Central memory CD8-positive, alpha-beta T cell (primary cell): ENCODE data around the gene CNTNAP2.

Source experiments
- ATAC-seq: fragments of 150-1000 bp; cut with Tn5 transposase; replicated peaks from 2 replicates; pipeline ENCODE4 v1.10.0; 2022; ENCODE audit warnings: mild to moderate bottlenecking, moderate FRiP score, moderate number of reproducible peaks; ENCODE audit not compliant: poor library complexity, severe bottlenecking; ENCODE audit errors: extremely low read depth
- DNase-seq, 2 donors: peaks; one replicate each; pipeline ENCODE4 v3.0.0; 2021; ENCODE audit warnings: low spot score in 2 of 2
- H3K27ac Mint-ChIP-seq: one replicate; pipeline ENCODE4 v1.8.0; 2022; ENCODE audit warnings: low read depth, mild to moderate bottlenecking, moderate library complexity, mixed read lengths
- H3K27me3 Mint-ChIP-seq: one replicate; pipeline ENCODE4 v1.8.0; 2022; ENCODE audit warnings: mixed read lengths
- H3K36me3 Mint-ChIP-seq: one replicate; pipeline ENCODE4 v1.8.0; 2022; ENCODE audit warnings: mild to moderate bottlenecking, moderate library complexity, mixed read lengths; ENCODE audit not compliant: insufficient read depth
- H3K4me1 Mint-ChIP-seq: one replicate; pipeline ENCODE4 v1.8.0; 2022; ENCODE audit warnings: mixed read lengths
- H3K4me3 Mint-ChIP-seq: one replicate; pipeline ENCODE4 v1.8.0; 2022; ENCODE audit warnings: mild to moderate bottlenecking, moderate library complexity, mixed read lengths
- H3K9me3 Mint-ChIP-seq: one replicate; pipeline ENCODE4 v1.8.0; 2022; ENCODE audit warnings: mixed read lengths

CNTNAP2 gene

DNA sequence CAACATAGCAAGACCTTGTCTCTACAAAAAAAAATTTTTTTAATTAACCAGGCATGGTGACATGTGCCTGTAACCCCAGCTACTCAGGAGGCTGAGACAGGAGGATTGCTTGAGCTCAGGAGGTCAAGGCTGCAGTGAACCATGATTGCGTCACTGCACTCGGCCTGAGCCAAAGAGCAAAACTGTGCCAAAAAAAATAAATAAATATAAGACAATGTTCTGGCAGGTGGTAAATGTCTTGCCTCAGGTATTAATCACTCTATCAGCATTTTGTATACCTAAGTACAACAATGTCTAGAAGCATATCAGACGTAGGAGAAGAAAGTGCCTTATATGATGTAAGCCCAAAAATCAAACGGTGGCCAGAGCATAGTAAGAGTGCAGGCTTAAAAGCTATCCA, 2046.2 kb downstream of the CNTNAP2 start:
- Mint-ChIP-seq H3K4me3 (no peak overlapping the region), H3K27me3 (peaks cover 22% of the 10 kb centered on the region)
- DNase-seq = no peak

DNA sequence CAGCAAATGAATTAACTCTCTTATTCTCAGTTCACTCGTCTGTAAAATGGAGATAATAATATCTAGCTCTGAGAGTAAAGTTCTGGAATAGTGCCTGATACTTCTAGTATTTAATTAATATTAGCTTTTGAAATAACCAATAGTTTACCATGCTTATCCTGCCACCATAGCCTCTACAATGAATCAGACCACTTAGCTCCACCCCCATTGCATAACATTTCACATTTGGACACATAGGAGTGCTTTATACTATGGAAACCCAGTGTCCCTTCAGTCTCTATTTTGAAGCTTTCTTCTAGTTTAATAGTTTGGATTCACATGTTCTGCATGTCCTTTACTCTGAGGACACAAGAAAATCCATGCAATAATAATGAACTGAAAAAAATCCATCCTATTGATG, 2046.6 kb downstream of the CNTNAP2 start:
- Mint-ChIP-seq H3K9me3 (peaks cover 8% of the 10 kb centered on the region), H3K4me1 (no peaks in the 10 kb centered on the region), H3K4me3 (no peak overlapping the region), H3K36me3 (peaks cover 2% of the 10 kb centered on the region), H3K27ac (no peak overlapping the region), H3K27me3 (peaks cover 22% of the 10 kb centered on the region)
- no peak for DNase-seq
- no peak for ATAC-seq

More for the DNA sequence above, 2046.2 kb downstream of the CNTNAP2 start:
- H3K36me3 Mint-ChIP-seq = peaks cover 2% of the 10 kb centered on the region
- no peak overlapping the region for H3K27ac Mint-ChIP-seq
- peaks cover 8% of the 10 kb centered on the region for H3K9me3 Mint-ChIP-seq
- ATAC-seq = no peak
- H3K4me1 Mint-ChIP-seq = no peaks in the 10 kb centered on the region

DNA sequence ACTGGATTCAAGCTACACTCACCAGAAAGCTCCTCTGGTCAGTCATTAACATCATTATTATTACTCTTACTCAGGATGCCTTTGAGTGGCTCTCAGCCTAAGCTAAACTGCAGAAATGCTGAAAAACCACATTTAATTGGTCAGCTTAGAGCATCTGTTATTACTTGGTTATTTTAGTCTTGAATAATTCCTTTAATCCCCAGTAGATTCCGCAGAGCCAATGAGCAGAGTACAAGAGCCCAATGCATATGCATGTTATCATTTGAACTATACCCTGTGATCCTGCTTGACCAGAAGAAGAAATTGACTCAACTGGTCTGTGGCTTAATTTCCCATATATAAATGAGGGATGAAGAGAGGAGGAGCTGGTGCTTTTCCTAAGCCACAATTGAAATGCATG, 2056.3 kb downstream of the CNTNAP2 start:
- H3K27ac Mint-ChIP-seq = no peak overlapping the region
- no peaks in the 10 kb centered on the region for H3K9me3 Mint-ChIP-seq
- H3K4me3 Mint-ChIP-seq = no peak overlapping the region
- H3K4me1 Mint-ChIP-seq = no peaks in the 10 kb centered on the region
- no peak for DNase-seq
- no peaks in the 10 kb centered on the region for H3K36me3 Mint-ChIP-seq
- H3K27me3 Mint-ChIP-seq = peaks cover 8% of the 10 kb centered on the region
- ATAC-seq = no peak

DNA sequence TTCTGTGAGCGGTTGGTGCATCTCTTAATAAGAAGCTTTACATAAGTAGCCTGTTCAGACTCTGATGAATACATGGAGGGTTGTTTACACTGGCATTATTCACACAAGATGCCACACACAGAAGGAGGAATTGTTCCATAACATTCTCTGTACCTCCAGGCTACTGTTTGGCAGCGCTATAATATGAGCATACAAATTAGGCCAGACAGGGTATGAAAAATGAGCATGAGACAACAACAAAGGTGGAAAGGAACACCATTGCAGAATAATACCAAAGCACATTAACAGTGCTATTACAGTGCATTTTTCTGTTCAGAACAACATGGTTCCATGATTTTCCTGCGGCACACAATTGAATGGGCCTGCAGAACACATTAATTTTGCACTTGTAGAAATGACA, 2056.8 kb downstream of the CNTNAP2 start:
- peaks cover 8% of the 10 kb centered on the region for H3K27me3 Mint-ChIP-seq
- H3K27ac Mint-ChIP-seq = no peak overlapping the region
- ATAC-seq (no peak), DNase-seq (no peak)
- H3K4me1 Mint-ChIP-seq = no peaks in the 10 kb centered on the region
- H3K4me3 Mint-ChIP-seq = no peak overlapping the region
- no peaks in the 10 kb centered on the region for H3K36me3 Mint-ChIP-seq
- no peaks in the 10 kb centered on the region for H3K9me3 Mint-ChIP-seq

DNA sequence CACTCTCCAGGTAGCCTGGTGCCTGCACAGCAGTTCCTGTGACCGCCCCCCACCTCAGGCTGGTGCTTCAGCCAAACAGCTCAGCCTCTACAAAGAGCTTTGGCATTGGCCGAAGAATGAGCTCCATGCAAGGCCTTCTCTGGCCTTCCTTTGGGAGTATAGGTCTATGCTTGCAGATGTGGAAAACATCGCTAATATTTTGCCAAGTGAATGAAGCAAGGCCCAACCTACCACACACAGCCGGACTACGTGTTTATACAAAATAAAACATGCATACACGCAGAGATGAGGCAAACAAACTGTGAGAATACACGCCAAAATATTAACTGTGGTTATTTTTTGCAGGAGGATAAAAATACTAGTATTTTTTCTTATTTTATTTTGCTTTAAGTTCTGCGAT, 2057.8 kb downstream of the CNTNAP2 start:
- no peak for DNase-seq
- H3K4me1 Mint-ChIP-seq = no peaks in the 10 kb centered on the region

DNA sequence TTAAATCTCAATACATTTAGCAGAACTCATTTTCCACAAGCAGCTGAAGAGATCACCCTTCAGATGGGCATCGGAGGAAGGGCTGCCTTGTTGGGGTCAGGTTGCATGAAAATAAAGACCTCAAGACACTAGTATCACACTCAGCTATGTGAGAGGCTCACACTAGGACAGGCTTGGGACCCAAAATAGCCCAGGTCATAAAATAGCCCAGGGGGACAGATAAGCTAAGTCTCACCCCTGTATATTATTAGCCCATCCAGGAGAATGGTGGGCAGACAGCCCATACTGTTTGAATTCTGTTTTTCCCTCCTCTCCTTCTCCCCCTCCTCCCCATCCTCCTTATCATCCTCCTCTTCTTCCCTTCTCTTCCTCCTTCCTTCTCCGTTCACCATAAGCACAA, 2058.9 kb downstream of the CNTNAP2 start:
- no peak overlapping the region for H3K27ac Mint-ChIP-seq
- DNase-seq (no peak), ATAC-seq (no peak)
- no peaks in the 10 kb centered on the region for H3K36me3 Mint-ChIP-seq
- H3K4me1 Mint-ChIP-seq = no peaks in the 10 kb centered on the region
- H3K4me3 Mint-ChIP-seq = no peak overlapping the region
- no peaks in the 10 kb centered on the region for H3K9me3 Mint-ChIP-seq
- H3K27me3 Mint-ChIP-seq = peaks cover 8% of the 10 kb centered on the region

More for the DNA sequence above, 2057.8 kb downstream of the CNTNAP2 start:
- Mint-ChIP-seq H3K27ac (no peak overlapping the region), H3K27me3 (peaks cover 8% of the 10 kb centered on the region), H3K36me3 (no peaks in the 10 kb centered on the region), H3K4me3 (no peak overlapping the region), H3K9me3 (no peaks in the 10 kb centered on the region)
- no peak for ATAC-seq

DNA sequence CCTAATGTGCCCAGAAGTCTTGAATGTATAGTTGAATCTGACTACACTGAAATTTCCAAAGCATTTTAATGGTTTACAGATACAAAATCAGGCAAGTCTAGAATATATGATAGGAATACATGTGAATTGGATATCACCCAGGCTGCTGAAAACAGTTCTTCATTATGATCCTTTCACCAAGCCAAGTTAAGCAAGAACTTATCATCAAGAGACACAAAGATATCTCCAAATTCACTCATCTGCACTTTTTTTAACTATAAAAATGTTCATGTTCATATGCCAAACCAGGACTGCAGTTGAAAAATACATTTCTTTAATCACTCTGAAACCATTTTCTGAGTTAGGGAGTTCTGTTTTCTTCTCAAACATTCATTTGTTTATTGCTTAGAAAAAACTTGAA, 2061.4 kb downstream of the CNTNAP2 start:
- H3K4me1 Mint-ChIP-seq = no peaks in the 10 kb centered on the region
- no peak for ATAC-seq
- no peak overlapping the region for H3K4me3 Mint-ChIP-seq
- DNase-seq = no peak
- no peak overlapping the region for H3K27ac Mint-ChIP-seq
- no peaks in the 10 kb centered on the region for H3K36me3 Mint-ChIP-seq
- no peaks in the 10 kb centered on the region for H3K9me3 Mint-ChIP-seq
- H3K27me3 Mint-ChIP-seq = peaks cover 19% of the 10 kb centered on the region

DNA sequence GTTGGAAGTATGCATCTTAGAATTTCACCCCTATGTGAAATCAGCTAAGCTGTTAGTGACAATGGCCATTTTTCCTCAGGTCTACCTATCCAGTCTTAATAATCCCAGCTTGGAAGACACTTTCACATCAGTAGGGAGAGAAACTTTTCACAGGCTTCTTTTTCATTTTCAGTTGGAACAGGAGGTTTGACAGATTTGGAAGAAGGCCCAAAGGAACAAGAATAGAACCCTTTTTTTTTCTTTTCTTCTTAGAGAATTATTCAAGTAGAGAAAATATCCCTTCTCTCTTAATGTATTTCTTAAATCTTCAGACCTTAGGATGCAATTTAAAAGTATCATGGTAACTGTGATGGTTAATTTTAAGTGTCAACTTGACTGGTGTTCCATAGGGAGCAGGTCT, 2063.5 kb downstream of the CNTNAP2 start:
- H3K27ac Mint-ChIP-seq = no peak overlapping the region
- no peaks in the 10 kb centered on the region for H3K9me3 Mint-ChIP-seq
- no peaks in the 10 kb centered on the region for H3K4me1 Mint-ChIP-seq
- ATAC-seq (no peak), DNase-seq (no peak)
- H3K36me3 Mint-ChIP-seq = no peaks in the 10 kb centered on the region
- H3K27me3 Mint-ChIP-seq = peaks cover 22% of the 10 kb centered on the region
- no peak overlapping the region for H3K4me3 Mint-ChIP-seq

DNA sequence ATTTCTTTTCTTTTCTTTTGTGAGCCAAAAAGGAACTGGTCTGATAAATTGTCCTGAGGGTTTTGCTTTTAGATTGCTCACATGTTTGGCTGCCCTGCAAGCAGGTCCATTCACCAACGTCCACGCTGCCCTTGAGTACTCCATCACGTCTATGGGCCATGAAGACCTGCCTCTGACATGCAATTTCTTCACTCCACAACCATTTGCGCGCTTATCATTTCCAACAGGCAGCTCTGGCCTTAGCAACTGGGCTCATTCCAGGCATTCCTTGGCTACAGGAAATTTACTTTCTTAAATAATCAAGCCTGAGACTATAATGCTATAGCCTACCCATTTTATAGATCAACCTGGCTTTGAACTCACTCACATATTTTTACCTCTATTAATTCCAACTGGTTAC, 2065.7 kb downstream of the CNTNAP2 start:
- no peak overlapping the region for H3K4me3 Mint-ChIP-seq
- no peak for ATAC-seq

DNA sequence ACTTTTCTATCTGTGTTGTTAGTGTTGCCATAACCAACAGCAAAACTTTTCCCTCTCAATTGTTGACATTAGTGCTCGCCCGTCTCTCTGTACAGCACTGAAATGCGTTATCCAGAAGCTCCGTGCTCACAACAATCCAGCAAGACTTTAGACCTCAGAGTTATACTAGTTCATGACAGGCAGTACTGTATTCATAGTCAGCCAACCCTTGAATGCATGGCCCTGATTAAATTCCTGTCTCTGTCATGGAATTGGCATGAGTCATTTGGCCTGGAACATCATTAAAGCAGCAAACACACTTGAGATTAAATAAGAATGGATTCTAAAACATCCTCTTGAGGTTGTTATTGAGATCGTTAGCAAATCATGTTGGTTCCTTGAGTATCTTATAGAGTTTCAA, 2068.4 kb downstream of the CNTNAP2 start:
- Mint-ChIP-seq H3K4me3 (no peak overlapping the region), H3K36me3 (no peaks in the 10 kb centered on the region), H3K9me3 (no peaks in the 10 kb centered on the region), H3K4me1 (no peaks in the 10 kb centered on the region), H3K27me3 (peaks cover 13% of the 10 kb centered on the region), H3K27ac (no peak overlapping the region)
- ATAC-seq = no peak
- no peak for DNase-seq

More for the DNA sequence above, 2065.7 kb downstream of the CNTNAP2 start:
- Mint-ChIP-seq H3K9me3 (no peaks in the 10 kb centered on the region), H3K27ac (no peak overlapping the region), H3K4me1 (no peaks in the 10 kb centered on the region), H3K36me3 (no peaks in the 10 kb centered on the region), H3K27me3 (peaks cover 15% of the 10 kb centered on the region)
- DNase-seq = no peak

DNA sequence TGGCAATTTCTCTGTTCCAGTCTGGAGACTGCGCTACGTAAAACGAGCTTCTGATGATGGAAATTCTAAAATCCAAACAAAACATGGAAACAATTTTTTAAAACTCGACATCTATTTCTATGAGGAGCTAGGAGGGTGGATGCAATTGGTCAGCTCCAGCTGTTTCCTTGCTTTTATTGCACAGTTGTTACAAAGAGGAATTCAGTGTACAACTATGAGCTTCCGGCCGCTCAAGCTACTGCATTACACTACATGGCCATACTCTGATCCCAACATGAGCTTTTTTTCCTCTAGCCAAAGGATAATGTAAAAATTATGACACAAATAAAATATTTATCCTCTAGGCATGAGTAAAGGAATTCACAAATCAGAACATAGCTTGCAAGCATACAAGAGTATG, 2070.9 kb downstream of the CNTNAP2 start:
- Mint-ChIP-seq H3K36me3 (no peaks in the 10 kb centered on the region), H3K4me3 (no peak overlapping the region), H3K27ac (no peak overlapping the region), H3K9me3 (no peaks in the 10 kb centered on the region), H3K27me3 (peaks cover 7% of the 10 kb centered on the region), H3K4me1 (no peaks in the 10 kb centered on the region)
- ATAC-seq (no peak), DNase-seq (no peak)

DNA sequence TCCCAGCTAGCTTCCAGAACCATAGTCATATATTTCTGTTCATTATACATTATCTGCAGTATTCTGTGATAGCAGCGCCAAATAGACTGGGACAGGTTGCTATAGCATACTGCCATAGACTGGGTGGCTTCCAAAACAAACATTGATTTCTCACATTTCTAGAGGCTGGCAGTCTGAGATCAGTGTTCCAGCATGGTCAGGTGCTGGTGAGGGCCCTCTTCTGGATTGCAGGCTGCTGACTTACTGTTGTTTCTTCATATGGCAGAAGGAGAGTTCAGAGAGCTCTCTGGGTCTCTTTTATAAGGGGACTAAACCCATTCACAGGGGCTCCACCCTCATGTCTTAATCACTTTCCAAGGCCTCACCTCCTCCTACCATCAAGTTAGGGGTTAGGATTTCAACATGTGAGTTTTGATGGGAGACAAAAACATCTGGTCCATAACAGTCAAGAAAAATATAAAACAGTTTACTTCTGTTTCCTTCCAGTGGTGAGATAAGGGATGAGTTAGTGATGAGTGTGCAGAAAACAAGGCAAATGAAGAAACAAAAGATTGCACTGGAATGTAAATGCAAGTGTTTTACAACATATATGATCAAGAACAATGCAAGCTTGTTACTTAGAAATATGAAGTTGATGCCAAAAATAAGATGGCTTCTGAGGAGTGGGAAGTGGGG, 2074.9 kb downstream of the CNTNAP2 start:
- DNase-seq = no peak
- no peak for ATAC-seq
- no peaks in the 10 kb centered on the region for H3K36me3 Mint-ChIP-seq
- no peaks in the 10 kb centered on the region for H3K27me3 Mint-ChIP-seq
- no peaks in the 10 kb centered on the region for H3K9me3 Mint-ChIP-seq
- no peak overlapping the region for H3K27ac Mint-ChIP-seq
- H3K4me1 Mint-ChIP-seq = no peaks in the 10 kb centered on the region
- H3K4me3 Mint-ChIP-seq = no peak overlapping the region

DNA sequence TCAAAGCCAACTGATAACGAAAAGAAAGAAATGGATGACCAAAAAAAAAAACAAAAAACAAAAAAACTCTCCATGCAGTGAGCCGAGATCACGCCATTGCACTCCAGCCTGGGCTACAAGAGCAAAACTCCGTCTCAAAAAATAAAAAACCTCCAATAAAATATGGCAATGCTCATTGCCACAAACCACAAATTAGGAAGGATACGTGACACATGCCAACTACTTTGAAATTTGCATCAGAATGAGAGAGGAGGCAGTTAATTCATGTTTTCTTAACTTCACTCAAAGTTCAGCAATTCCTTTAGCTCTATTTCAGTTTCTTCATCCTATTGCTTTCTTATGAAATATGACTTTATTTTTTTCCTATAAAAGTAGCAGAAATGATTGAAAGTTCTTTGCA, 2075.9 kb downstream of the CNTNAP2 start:
- no peak overlapping the region for H3K27ac Mint-ChIP-seq
- ATAC-seq = no peak

More for the DNA sequence above, 2075.9 kb downstream of the CNTNAP2 start:
- H3K4me3 Mint-ChIP-seq = no peak overlapping the region
- no peak for DNase-seq
- H3K4me1 Mint-ChIP-seq = no peaks in the 10 kb centered on the region
- H3K9me3 Mint-ChIP-seq = no peaks in the 10 kb centered on the region
- no peaks in the 10 kb centered on the region for H3K27me3 Mint-ChIP-seq
- no peaks in the 10 kb centered on the region for H3K36me3 Mint-ChIP-seq
